Trophoblast cell (in vitro differentiated cells and primary cell): ENCODE results near the gene DAB1.

Source experiments
- DNase-seq, 2 donors: peaks; one replicate each; pipeline ENCODE4 v3.0.0-alpha.2; 2016
- H2AFZ ChIP-seq: 2 replicates; pipeline ENCODE4 v1.6.1; 2013; ENCODE audit warnings: low read length, moderate library complexity, mild to moderate bottlenecking; ENCODE audit not compliant: insufficient read depth, poor library complexity
- H2AK5ac ChIP-seq: 2 replicates; pipeline ENCODE4 v1.6.1; 2013; ENCODE audit warnings: mild to moderate bottlenecking, low read length
- H2BK120ac ChIP-seq: 2 replicates; pipeline ENCODE4 v1.6.1; 2013; ENCODE audit warnings: low read length, mild to moderate bottlenecking, moderate library complexity; ENCODE audit not compliant: insufficient read depth, poor library complexity
- H2BK12ac ChIP-seq: 2 replicates; pipeline ENCODE4 v1.6.1; 2013; ENCODE audit warnings: mild to moderate bottlenecking, low read length, moderate library complexity
- H2BK5ac ChIP-seq: 2 replicates; pipeline ENCODE4 v1.6.1; 2013; ENCODE audit warnings: low read length, low read depth, moderate library complexity, mild to moderate bottlenecking; ENCODE audit not compliant: poor library complexity
- H3K14ac ChIP-seq: 2 replicates; pipeline ENCODE4 v1.6.1; 2013; ENCODE audit warnings: mild to moderate bottlenecking, low read length
- H3K18ac ChIP-seq: 2 replicates; pipeline ENCODE4 v1.6.1; 2013; ENCODE audit warnings: mild to moderate bottlenecking, low read length
- H3K23ac ChIP-seq: 2 replicates; pipeline ENCODE4 v1.6.1; 2013; ENCODE audit warnings: low read length
- H3K27ac ChIP-seq: 2 replicates; pipeline ENCODE4 v1.5.1; 2013; ENCODE audit warnings: low read depth, mild to moderate bottlenecking, inconsistent platforms, low read length, moderate library complexity
- H3K27me3 ChIP-seq: 2 replicates; pipeline ENCODE4 v1.6.1; 2013; ENCODE audit warnings: inconsistent platforms, mild to moderate bottlenecking, low read length, moderate library complexity; ENCODE audit not compliant: insufficient read depth
- H3K36me3 ChIP-seq, 2 experiments: 1 replicate in 1 of 2; 2 replicates in 1 of 2; pipeline ENCODE4 v1.6.1; 2013; ENCODE audit warnings: low read length in 2 of 2, mild to moderate bottlenecking in 2 of 2, moderate library complexity in 1 of 2; ENCODE audit not compliant: insufficient read depth in 2 of 2, control insufficient read depth in 1 of 2
- H3K4ac ChIP-seq: 2 replicates; pipeline ENCODE4 v1.6.1; 2013; ENCODE audit warnings: low read depth, mild to moderate bottlenecking, low read length, moderate library complexity
- H3K4me1 ChIP-seq, 2 experiments: 1 replicate in 1 of 2; 2 replicates in 1 of 2; pipeline ENCODE4 v1.6.1; 2013; ENCODE audit warnings: low read length in 2 of 2, mild to moderate bottlenecking in 2 of 2, moderate library complexity in 1 of 2; ENCODE audit not compliant: insufficient read depth in 2 of 2, control insufficient read depth in 1 of 2
- H3K4me2 ChIP-seq: 2 replicates; pipeline ENCODE4 v1.6.1; 2013; ENCODE audit warnings: inconsistent platforms, mild to moderate bottlenecking, low read length, moderate library complexity
- H3K4me3 ChIP-seq: 2 replicates; pipeline ENCODE4 v1.5.1; 2013; ENCODE audit warnings: mild to moderate bottlenecking, low read depth, low read length, inconsistent platforms
- H3K79me1 ChIP-seq: one replicate; pipeline ENCODE4 v1.6.1; 2013; ENCODE audit warnings: low read length
- H3K79me2 ChIP-seq: 2 replicates; pipeline ENCODE4 v1.6.1; 2013; ENCODE audit warnings: low read length, mild to moderate bottlenecking; ENCODE audit not compliant: control insufficient read depth, insufficient read depth, poor library complexity
- H3K9ac ChIP-seq: 2 replicates; pipeline ENCODE4 v1.6.1; 2013; ENCODE audit warnings: mild to moderate bottlenecking, low read length
- H3K9me3 ChIP-seq: 2 replicates; pipeline ENCODE4 v1.6.1; 2013; ENCODE audit warnings: low read depth, mild to moderate bottlenecking, control low read depth, inconsistent platforms, low read length; ENCODE audit not compliant: insufficient read depth
- H4K12ac ChIP-seq: 2 replicates; pipeline ENCODE4 v1.6.1; 2013; ENCODE audit warnings: low read depth, mild to moderate bottlenecking, low read length, moderate library complexity
- H4K8ac ChIP-seq: 2 replicates; pipeline ENCODE4 v1.6.1; 2013; ENCODE audit warnings: low read depth, mild to moderate bottlenecking, low read length, moderate library complexity
- H4K91ac ChIP-seq: one replicate; pipeline ENCODE4 v1.6.1; 2013; ENCODE audit warnings: low read depth, mild to moderate bottlenecking, low read length, moderate library complexity
- WGBS: extraction: QIAGEN DNeasy Blood & Tissue Kit; methylation state at CpG from one replicate; pipeline ENCODE4 v1.1.7; 2013; ENCODE audit warnings: missing lambda C conversion rate; ENCODE audit not compliant: insufficient read length, insufficient coverage; ENCODE audit errors: extremely low coverage; 5-methylcytosine and 5-hydroxymethylcytosine counted together

DAB1 gene

DNA sequence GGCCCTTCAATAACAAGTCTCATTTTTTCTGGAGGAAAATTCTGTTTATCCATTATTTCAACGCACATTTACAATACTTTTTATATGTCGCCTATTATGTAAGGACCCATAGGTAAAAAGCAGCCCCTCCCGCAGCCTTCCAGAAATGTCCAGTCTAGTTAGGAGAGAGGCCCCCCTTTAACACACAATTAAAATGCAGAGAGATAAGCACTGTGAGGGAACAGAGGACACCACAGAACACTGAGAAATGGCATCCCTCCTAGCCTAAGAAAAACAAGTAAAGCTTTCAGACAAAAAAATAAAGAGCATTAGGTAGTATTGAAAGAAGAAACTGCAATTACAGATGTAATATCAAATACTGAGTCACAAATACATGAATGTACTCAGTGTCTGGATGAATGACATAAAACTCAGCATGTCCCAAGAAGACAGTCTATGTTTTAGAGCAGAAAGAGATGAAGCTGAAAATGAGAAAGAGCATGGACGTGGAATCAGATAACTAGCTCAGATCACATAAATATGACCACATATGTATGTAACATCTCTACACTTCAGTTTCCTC is 62.9 kb downstream of the DAB1 start:
- no peak overlapping the region for H4K12ac ChIP-seq
- no peak overlapping the region for H3K27ac ChIP-seq
- H3K9me3 ChIP-seq: no peaks in the 10 kb centered on the region
- no peak for DNase-seq
- H3K9ac ChIP-seq: no peak overlapping the region
- no peak overlapping the region for H4K91ac ChIP-seq
- no peaks in the 10 kb centered on the region for H3K79me1 ChIP-seq
- H3K27me3 ChIP-seq: no peaks in the 10 kb centered on the region
- H2BK12ac ChIP-seq: no peak overlapping the region
- no CpG with 5 or more reads among the region's 4 CpGs for WGBS
- no peak overlapping the region for H3K4ac ChIP-seq
- no peak overlapping the region for H3K18ac ChIP-seq
- H3K23ac ChIP-seq: no peak overlapping the region
- no peak overlapping the region for H3K4me2 ChIP-seq
- H3K14ac ChIP-seq: no peak overlapping the region
- H4K8ac ChIP-seq: no peak overlapping the region
- no peak overlapping the region for H2AFZ ChIP-seq
- no peak overlapping the region for H2BK120ac ChIP-seq
- no peak overlapping the region for H2AK5ac ChIP-seq
- no peaks in the 10 kb centered on the region for H3K79me2 ChIP-seq
- no peak overlapping the region for H2BK5ac ChIP-seq
- H3K36me3 ChIP-seq: no peaks in the 10 kb centered on the region
- no peaks in the 10 kb centered on the region for H3K4me1 ChIP-seq
- no peak overlapping the region for H3K4me3 ChIP-seq

DNA sequence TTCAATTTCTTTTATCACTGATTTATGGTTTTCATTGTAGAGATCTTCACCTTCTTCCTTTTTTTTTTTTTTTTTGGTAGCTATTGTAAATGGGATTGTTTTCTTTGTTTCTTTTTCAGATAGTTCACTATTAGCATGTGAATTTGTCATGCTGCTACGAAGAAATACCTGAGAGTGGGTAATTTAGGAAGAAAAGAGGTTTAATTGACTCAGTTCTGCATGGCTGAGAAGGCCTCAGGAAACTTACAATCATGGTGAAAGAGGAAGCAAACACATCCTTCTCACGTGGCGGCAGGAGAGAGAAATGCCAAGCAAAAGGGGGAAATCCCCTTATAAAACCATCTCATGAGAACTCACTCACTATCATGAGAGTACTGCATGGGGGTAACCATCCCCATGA is 66.4 kb downstream of the DAB1 start:
- Histone ChIP-seq H2BK5ac (no peak overlapping the region), H3K36me3 (no peaks in the 10 kb centered on the region), H3K79me2 (no peaks in the 10 kb centered on the region), H3K27ac (no peak overlapping the region), H2BK12ac (no peak overlapping the region), H3K23ac (no peak overlapping the region), H3K27me3 (no peaks in the 10 kb centered on the region), H4K12ac (no peak overlapping the region), H4K8ac (no peak overlapping the region), H3K4ac (no peak overlapping the region), H4K91ac (no peak overlapping the region), H3K9me3 (no peaks in the 10 kb centered on the region), H3K18ac (no peak overlapping the region), H2AK5ac (no peak overlapping the region), H3K4me2 (no peak overlapping the region), H2BK120ac (no peak overlapping the region), H3K79me1 (no peaks in the 10 kb centered on the region), H3K14ac (no peak overlapping the region), H3K9ac (no peak overlapping the region), H2AFZ (no peak overlapping the region), H3K4me3 (no peak overlapping the region), H3K4me1 (no peaks in the 10 kb centered on the region)
- WGBS: no CpG with 5 or more reads among the region's 3 CpGs
- no peak for DNase-seq

DNA sequence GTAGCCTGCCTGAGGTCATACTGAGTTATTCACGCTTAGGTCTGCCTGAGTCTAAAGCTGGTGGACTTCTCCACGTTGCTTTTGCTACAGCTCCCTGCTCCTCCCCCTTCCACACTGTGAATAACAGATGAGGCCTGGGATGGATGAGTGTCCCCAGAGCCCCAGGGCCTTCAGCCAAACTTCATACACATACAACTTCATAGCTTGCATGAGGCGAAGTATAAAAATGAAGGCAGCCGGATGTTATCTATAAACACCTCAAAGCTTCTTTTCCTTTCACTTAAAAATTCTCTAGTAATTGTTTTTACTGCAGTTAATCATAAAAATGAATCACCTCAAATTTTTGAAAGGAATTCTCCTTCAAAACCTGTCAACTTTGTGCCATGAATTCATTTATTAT is 70.2 kb downstream of the DAB1 start:
- Histone ChIP-seq H3K27me3 (no peaks in the 10 kb centered on the region), H3K14ac (no peak overlapping the region), H4K8ac (no peak overlapping the region), H2BK12ac (no peak overlapping the region), H2AFZ (no peak overlapping the region), H2BK5ac (no peak overlapping the region), H3K9me3 (no peaks in the 10 kb centered on the region), H4K12ac (no peak overlapping the region), H2BK120ac (no peak overlapping the region), H3K4me2 (no peak overlapping the region), H3K18ac (no peak overlapping the region), H3K4ac (no peak overlapping the region), H4K91ac (no peak overlapping the region), H2AK5ac (no peak overlapping the region), H3K4me3 (no peak overlapping the region), H3K36me3 (no peaks in the 10 kb centered on the region), H3K4me1 (no peaks in the 10 kb centered on the region), H3K27ac (no peak overlapping the region), H3K9ac (no peak overlapping the region), H3K79me1 (no peaks in the 10 kb centered on the region), H3K79me2 (no peaks in the 10 kb centered on the region), H3K23ac (no peak overlapping the region)
- WGBS: no CpG with 5 or more reads among the region's 4 CpGs
- DNase-seq: no peak

DNA sequence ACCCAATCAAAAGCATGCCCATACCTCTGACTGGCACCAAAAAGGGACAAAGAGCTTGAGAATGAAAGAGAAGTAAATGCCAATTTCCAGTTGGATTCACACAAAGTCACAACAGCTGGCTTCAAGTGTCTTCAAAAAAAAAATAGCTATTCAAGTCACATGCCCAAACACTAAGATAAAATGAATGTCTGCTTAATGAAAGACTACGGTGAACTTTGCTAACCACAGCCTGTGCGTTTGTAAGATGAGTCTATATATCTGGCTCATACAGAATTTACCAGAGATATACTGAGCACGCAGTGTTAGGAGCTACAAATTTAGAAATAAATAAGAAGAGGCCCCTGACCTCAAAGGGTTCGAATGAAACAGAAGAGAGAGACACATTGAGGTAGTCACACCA is 73.2 kb downstream of the DAB1 start:
- WGBS: no CpG with 5 or more reads among the region's 4 CpGs
- Histone ChIP-seq H3K4me3 (no peak overlapping the region), H3K4me1 (no peaks in the 10 kb centered on the region), H2BK5ac (no peak overlapping the region), H3K9ac (no peak overlapping the region), H3K4ac (no peak overlapping the region), H3K27me3 (no peaks in the 10 kb centered on the region), H2BK12ac (no peak overlapping the region), H4K8ac (no peak overlapping the region), H3K18ac (no peak overlapping the region), H3K14ac (no peak overlapping the region), H3K9me3 (no peaks in the 10 kb centered on the region), H2BK120ac (no peak overlapping the region), H4K12ac (no peak overlapping the region), H3K79me1 (no peaks in the 10 kb centered on the region), H3K23ac (no peak overlapping the region), H3K27ac (no peak overlapping the region), H4K91ac (no peak overlapping the region), H3K36me3 (no peaks in the 10 kb centered on the region), H3K4me2 (no peak overlapping the region), H2AFZ (no peak overlapping the region), H2AK5ac (no peak overlapping the region), H3K79me2 (no peaks in the 10 kb centered on the region)
- no peak for DNase-seq
